DOHH2 (cell line): Measurements from ENCODE around the gene HES1.

Source experiments
- CTCF ChIP-seq: fragments of 200-600 bp; sonication (generic); IDR thresholded peaks from one replicate; pipeline ENCODE4 v1.5.1; 2014; ENCODE audit warnings: antibody characterized with exemption, mild to moderate bottlenecking, low read depth, low read length; ENCODE audit not compliant: poor library complexity, severe bottlenecking
- EZH2phosphoT487 ChIP-seq: fragments of 200-600 bp; sonication (generic); IDR thresholded peaks from 2 replicates; pipeline ENCODE4 v1.6.1; 2017; ENCODE audit warnings: borderline replicate concordance, mild to moderate bottlenecking, antibody characterized with exemption, low read length, moderate library complexity, mixed read lengths

DNA sequence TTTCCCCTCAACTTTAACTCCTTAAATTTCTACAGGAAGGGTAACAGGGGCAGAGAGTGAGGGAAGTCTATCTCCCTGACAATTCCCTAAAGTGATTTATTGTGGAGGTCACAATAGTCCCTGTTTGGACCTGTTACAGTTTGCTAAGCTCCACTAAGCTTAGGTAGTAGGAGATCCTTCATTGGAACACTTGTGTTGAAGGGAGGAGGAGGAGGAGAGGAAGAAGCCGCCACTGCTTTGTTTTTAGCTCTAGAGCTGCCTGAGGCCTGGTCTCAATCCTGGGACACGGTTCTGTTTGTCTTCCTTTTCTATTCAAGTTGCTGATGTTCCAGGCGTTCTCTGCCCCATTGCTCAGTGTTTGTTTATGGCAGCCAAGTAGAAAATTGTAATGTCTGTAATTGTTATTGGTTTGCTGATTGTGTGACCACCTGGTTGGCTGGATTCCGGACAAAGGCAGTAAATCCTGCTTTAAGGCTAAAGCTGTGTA, 48.4 kb downstream of the HES1 start:
- TF ChIP-seq CTCF (no peak), EZH2phosphoT487 (no peak)
